GM23338 (cell line): Measurements from ENCODE around the gene GLP1R. TPM values are rescaled to one million over a fixed set of nuclear protein-coding genes. Genes with fewer than 3 reads are reported as not detected.

Source experiments
- ATAC-seq: fragments of 200-7000 bp; cut with Tn5 transposase; 3 replicates; pipeline ENCODE4 v1.9.1; 2020
- DNase-seq: peaks from one replicate; pipeline ENCODE4 v3.0.0-alpha.2; 2015; ENCODE audit warnings: low spot score
- H2AFZ ChIP-seq: fragments of 200-600 bp; sonication (generic); 2 replicates; pipeline ENCODE4 v1.8.0; 2016; ENCODE audit warnings: antibody characterized with exemption, mild to moderate bottlenecking, moderate library complexity
- H3F3A ChIP-seq: fragments of 200-600 bp; sonication (generic); replicated peaks from 2 replicates; pipeline ENCODE4 v1.8.0; 2017; ENCODE audit warnings: antibody characterized with exemption, mixed run types, low read depth
- H3K27ac ChIP-seq: fragments of 200-600 bp; sonication (generic); 2 replicates; pipeline ENCODE4 v1.6.1; 2016; ENCODE audit warnings: low read depth
- H3K27me3 ChIP-seq: fragments of 200-600 bp; sonication (generic); 2 replicates; pipeline ENCODE4 v1.8.0; 2016; ENCODE audit warnings: mild to moderate bottlenecking, mixed run types, moderate library complexity; ENCODE audit not compliant: insufficient read depth
- H3K36me3 ChIP-seq: fragments of 200-600 bp; sonication (generic); 2 replicates; pipeline ENCODE4 v1.8.0; 2016; ENCODE audit warnings: mild to moderate bottlenecking; ENCODE audit not compliant: insufficient read depth
- H3K4me1 ChIP-seq: fragments of 200-600 bp; sonication (generic); 2 replicates; pipeline ENCODE4 v1.8.0; 2016; ENCODE audit warnings: mild to moderate bottlenecking, moderate library complexity; ENCODE audit not compliant: insufficient read depth
- H3K4me2 ChIP-seq: fragments of 200-600 bp; sonication (generic); 2 replicates; pipeline ENCODE4 v1.7.1; 2017; ENCODE audit warnings: mixed run types
- H3K4me3 ChIP-seq: fragments of 200-600 bp; sonication (generic); 2 replicates; pipeline ENCODE4 v1.6.1; 2016; ENCODE audit warnings: mixed run types
- H3K79me2 ChIP-seq: fragments of 200-600 bp; sonication (generic); replicated peaks from 2 replicates; pipeline ENCODE4 v1.8.0; 2017; ENCODE audit warnings: mild to moderate bottlenecking; ENCODE audit not compliant: insufficient read depth
- H3K9me2 ChIP-seq: fragments of 200-600 bp; sonication (generic); 2 replicates; pipeline ENCODE4 v1.8.0; 2017; ENCODE audit not compliant: insufficient read depth
- H4K20me1 ChIP-seq: fragments of 200-600 bp; sonication (generic); replicated peaks from 2 replicates; pipeline ENCODE4 v1.8.0; 2017; ENCODE audit warnings: mild to moderate bottlenecking; ENCODE audit not compliant: insufficient read depth
- H3K27ac Mint-ChIP-seq: 2 replicates; pipeline ENCODE4 v1.8.0; 2020; ENCODE audit warnings: inconsistent platforms, mild to moderate bottlenecking, moderate library complexity, mixed read lengths
- H3K27me3 Mint-ChIP-seq: 3 replicates; pipeline ENCODE4 v1.8.0; 2022; ENCODE audit warnings: low read depth, mild to moderate bottlenecking, moderate library complexity, mixed read lengths, inconsistent platforms; ENCODE audit not compliant: insufficient read depth, poor library complexity
- H3K36me3 Mint-ChIP-seq: 3 replicates; pipeline ENCODE4 v1.8.0; 2021; ENCODE audit warnings: low read depth, mild to moderate bottlenecking, inconsistent platforms, moderate library complexity, mixed read lengths
- H3K4me1 Mint-ChIP-seq: 3 replicates; pipeline ENCODE4 v1.8.0; 2020; ENCODE audit warnings: mild to moderate bottlenecking, inconsistent platforms, mixed read lengths
- H3K4me3 Mint-ChIP-seq: 3 replicates; pipeline ENCODE4 v1.8.0; 2021; ENCODE audit warnings: moderate library complexity, mild to moderate bottlenecking, inconsistent platforms, mixed read lengths
- H3K9me3 Mint-ChIP-seq: 3 replicates; pipeline ENCODE4 v1.8.0; 2020; ENCODE audit warnings: moderate library complexity, mild to moderate bottlenecking, inconsistent platforms, mixed read lengths
- CREB1 ChIP-seq: fragments of 250-450 bp; sonication (Bioruptor Pico); IDR thresholded peaks from 2 replicates; pipeline ENCODE4 v1.5.0; 2020; ENCODE audit warnings: low read depth, mild to moderate bottlenecking, moderate library complexity
- ETS1 ChIP-seq: IDR thresholded peaks from 2 replicates; pipeline ENCODE4 v1.6.1; 2016; ENCODE audit warnings: antibody characterized with exemption
- EZH2 ChIP-seq: fragments of 200-600 bp; sonication (generic); IDR thresholded peaks from one replicate; pipeline ENCODE4 v1.8.0; 2017; ENCODE audit warnings: antibody characterized with exemption, mild to moderate bottlenecking, low read depth; ENCODE audit not compliant: unreplicated experiment
- REST ChIP-seq: IDR thresholded peaks from one replicate; pipeline ENCODE4 v1.6.1; 2018; ENCODE audit warnings: antibody characterized with exemption; ENCODE audit not compliant: unreplicated experiment
- STAT1 ChIP-seq: IDR thresholded peaks from one replicate; pipeline ENCODE4 v1.6.1; 2016; ENCODE audit warnings: antibody characterized with exemption; ENCODE audit not compliant: unreplicated experiment
- ZNF331 ChIP-seq: fragments of 250-450 bp; sonication (Bioruptor Pico); IDR thresholded peaks from 2 replicates; pipeline ENCODE4 v1.5.0; 2020; ENCODE audit warnings: low read depth, mild to moderate bottlenecking, moderate library complexity
- polyA plus RNA-seq: library from polyadenylated mRNA; unstranded; fragments of >200 nt; fragmentation: Nextera tagmentation; extraction: Ambion mirVana; gene quantifications from 2 replicates; pipeline ENCODE4 v1.2.1, GENCODE V29; 2016
- total RNA-seq: library from RNA; depleted of rRNA; stranded (reverse); fragments of >200 nt; shearing (Covaris generic); gene quantifications from 2 replicates; pipeline ENCODE4 v1.2.3, GENCODE V29; 2014

GLP1R gene
- total and polyA plus RNA-seq, 2 experiments from 2014 or later, result 0.42 to 3.7 TPM

GRCh38 chr6:39055661-39056060 lies 7.1 kb downstream of the GLP1R start (continued):
- TF ChIP-seq ETS1 (no peak), EZH2 (no peak), REST (no peak)

GRCh38 chr6:39056191-39056590 lies 7.6 kb downstream of the GLP1R start:
- peaks cover 9% of the 10 kb centered on the region; the same call in 1 of the 2 replicates for H3K4me1 ChIP-seq
- no peaks in the 10 kb centered on the region for H3F3A ChIP-seq
- no peak overlapping the region for H3K27ac ChIP-seq
- H3K9me2 ChIP-seq, result no peaks in the 10 kb centered on the region
- no peak overlapping the region for H3K4me3 ChIP-seq
- ATAC-seq (no peak), DNase-seq (no peak)
- H3K36me3 ChIP-seq, result no peaks in the 10 kb centered on the region
- H3K9me3 Mint-ChIP-seq, result no peaks in the 10 kb centered on the region
- H4K20me1 ChIP-seq, result peaks cover 4% of the 10 kb centered on the region; the same call in 1 of the 2 replicates
- H3K27ac Mint-ChIP-seq, result no peak overlapping the region
- H3K36me3 Mint-ChIP-seq, result peaks cover 3% of the 10 kb centered on the region; the same call in 2 of the 3 replicates
- H3K4me1 Mint-ChIP-seq, result peaks cover 13% of the 10 kb centered on the region
- TF ChIP-seq REST, result no peak
- TF ChIP-seq CREB1 (CRISPR knock-in tag), result no peak
- TF ChIP-seq ETS1, result no peak
- TF ChIP-seq EZH2, result no peak
- TF ChIP-seq ZNF331 (CRISPR knock-in tag), result no peak
- TF ChIP-seq STAT1, result no peak
- peaks cover 11% of the 10 kb centered on the region for H3K27me3 Mint-ChIP-seq
- H3K27me3 ChIP-seq, result no peaks in the 10 kb centered on the region
- no peak overlapping the region for H3K4me3 Mint-ChIP-seq
- no peak overlapping the region for H3K4me2 ChIP-seq
- no peaks in the 10 kb centered on the region for H3K79me2 ChIP-seq
- H2AFZ ChIP-seq, result no peak overlapping the region
